A673 (cell line): Measurements from ENCODE around the gene TCEA3. TPM values are rescaled to one million over a fixed set of nuclear protein-coding genes. Genes with fewer than 3 reads are reported as not detected.

Source experiments
- BruUV-seq: library from RNA; stranded (reverse); fragments of 400-500 nt; replicated peaks from 2 replicates; lab custom pipeline; 2021; lab: Mats Ljungman, UMichigan
- CTCF ChIA-PET: fragments of 300-600 bp; sonication (Branson Sonifier 250); formaldehyde crosslinking; loops from one replicate; lab custom pipeline; 2022; ENCODE audit warnings: antibody characterized with exemption; lab: Charles Lee
- POLR2A ChIA-PET: fragments of 300-600 bp; sonication (Branson Sonifier 250); formaldehyde crosslinking; loops from one replicate; lab custom pipeline; 2022; ENCODE audit warnings: antibody characterized with exemption; ENCODE audit not compliant: low non-redundant PET; lab: Charles Lee
- DNase-seq: peaks from one replicate; pipeline ENCODE4 v3.0.0-alpha.2; 2015; ENCODE audit warnings: low spot score
- H3K27ac ChIP-seq: fragments of 200-600 bp; sonication (generic); 2 replicates; pipeline ENCODE4 v1.5.1; 2016; ENCODE audit warnings: mixed run types, low read depth, mild to moderate bottlenecking, mixed read lengths, antibody characterized with exemption, low read length; ENCODE audit not compliant: poor library complexity, severe bottlenecking
- H3K27me3 ChIP-seq: fragments of 200-600 bp; sonication (generic); replicated peaks from 2 replicates; pipeline ENCODE4 v1.6.1; 2017; ENCODE audit warnings: mixed run types, low read depth, mild to moderate bottlenecking, mixed read lengths, antibody characterized with exemption, low read length; ENCODE audit not compliant: insufficient read depth, poor library complexity
- H3K36me3 ChIP-seq: fragments of 200-600 bp; sonication (generic); 2 replicates; pipeline ENCODE4 v1.6.1; 2016; ENCODE audit warnings: mixed run types, mild to moderate bottlenecking, mixed read lengths, antibody characterized with exemption, low read length; ENCODE audit not compliant: insufficient read depth, poor library complexity, severe bottlenecking
- H3K4me1 ChIP-seq: fragments of 200-600 bp; sonication (generic); 2 replicates; pipeline ENCODE4 v1.6.1; 2017; ENCODE audit warnings: mixed run types, mild to moderate bottlenecking, mixed read lengths, antibody characterized with exemption, low read length; ENCODE audit not compliant: insufficient read depth, poor library complexity, severe bottlenecking
- H3K4me3 ChIP-seq: fragments of 200-600 bp; sonication (generic); 2 replicates; pipeline ENCODE4 v1.5.1; 2016; ENCODE audit warnings: low read depth, mixed run types, mild to moderate bottlenecking, mixed read lengths, low read length; ENCODE audit not compliant: poor library complexity, severe bottlenecking
- H3K9me3 ChIP-seq: fragments of 200-600 bp; sonication (generic); 2 replicates; pipeline ENCODE4 v1.6.1; 2016; ENCODE audit warnings: mixed run types, low read depth, mild to moderate bottlenecking, mixed read lengths, antibody characterized with exemption, low read length; ENCODE audit not compliant: poor library complexity, severe bottlenecking
- EZH2 ChIP-seq: fragments of 200-600 bp; sonication (generic); IDR thresholded peaks from 2 replicates; pipeline ENCODE4 v1.6.1; 2017; ENCODE audit warnings: borderline replicate concordance, low read depth, mild to moderate bottlenecking, mixed read lengths, antibody characterized with exemption, low read length; ENCODE audit not compliant: poor library complexity, severe bottlenecking
- intact Hi-C: fragments of 100-400 bp; cut with micrococcal nuclease; formaldehyde crosslinking; loops from one replicate; pipeline ENCODE4 v1.10.0; 2022; ENCODE audit not compliant: unreplicated experiment
- total RNA-seq: library from RNA; stranded (reverse); gene quantifications from 2 replicates; pipeline ENCODE4 v1.2.3, GENCODE V29; 2021
- TF ChIP-seq, protein P1 (sequence below): fragments of 300-800, 200-600 bp; sonication (generic); conservative IDR thresholded peaks from 2 replicates; pipeline ENCODE4 v1.5.1; 2017; ENCODE audit warnings: low read depth, mild to moderate bottlenecking, antibody characterized with exemption, low read length, moderate library complexity, mixed read lengths

TCEA3 gene
- total RNA-seq, 1 experiment from 2014 or later = 0.99 TPM

DNA sequence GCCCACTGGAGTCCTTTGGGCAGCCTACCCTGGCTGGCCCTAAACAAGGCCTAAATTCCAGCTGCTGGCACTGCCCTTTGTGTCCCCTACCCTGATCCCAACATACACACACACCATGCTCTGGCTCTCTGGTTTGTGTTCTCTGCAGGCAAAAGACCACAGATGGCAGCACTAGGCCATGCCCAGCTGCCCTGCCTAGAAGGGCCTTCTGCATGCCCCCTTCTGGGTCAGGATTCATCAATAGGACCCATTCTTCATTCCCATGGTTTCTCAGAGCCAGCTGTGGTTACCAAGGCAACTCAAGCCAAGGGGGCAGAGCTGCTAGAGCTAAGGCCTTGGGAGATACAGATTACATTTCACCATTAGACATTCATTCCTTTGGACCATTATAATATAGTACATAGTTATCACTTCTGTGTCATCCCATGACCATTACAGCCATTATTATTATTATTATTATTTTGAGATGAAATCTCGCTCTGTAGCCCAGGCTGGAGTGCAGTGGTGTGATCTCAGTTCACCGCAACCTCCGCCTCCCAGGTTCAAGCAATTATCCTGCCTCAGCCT, 42.0 kb upstream of the TCEA3 start:
- no peaks in the 10 kb centered on the region for H3K27me3 ChIP-seq
- ChIA-PET POLR2A (no interaction called here), CTCF (no interaction called here)

DNA sequence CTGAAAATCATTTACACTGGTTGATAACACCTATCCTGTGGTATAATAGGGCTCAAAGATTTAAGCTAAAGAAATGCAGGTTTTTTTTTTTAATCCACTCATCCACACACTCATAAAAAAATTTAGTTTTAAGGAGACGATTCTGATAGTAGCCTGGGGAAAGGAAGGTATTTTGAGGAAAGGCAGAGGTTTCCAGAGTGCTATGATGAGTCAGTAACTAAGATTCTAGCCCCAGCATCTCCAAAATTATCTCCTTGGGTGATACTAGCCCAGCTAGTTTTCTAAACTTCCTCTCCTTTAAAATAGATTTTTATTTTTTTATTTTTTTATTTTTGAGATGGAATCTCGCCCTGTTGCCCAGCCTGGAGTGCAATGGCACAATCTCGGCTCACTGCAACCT, 38.7 kb upstream of the TCEA3 start:
- no peaks in the 10 kb centered on the region for H3K27me3 ChIP-seq
- H3K4me3 ChIP-seq = no peak overlapping the region
- DNase-seq = no peak
- TF ChIP-seq, protein P1, sequence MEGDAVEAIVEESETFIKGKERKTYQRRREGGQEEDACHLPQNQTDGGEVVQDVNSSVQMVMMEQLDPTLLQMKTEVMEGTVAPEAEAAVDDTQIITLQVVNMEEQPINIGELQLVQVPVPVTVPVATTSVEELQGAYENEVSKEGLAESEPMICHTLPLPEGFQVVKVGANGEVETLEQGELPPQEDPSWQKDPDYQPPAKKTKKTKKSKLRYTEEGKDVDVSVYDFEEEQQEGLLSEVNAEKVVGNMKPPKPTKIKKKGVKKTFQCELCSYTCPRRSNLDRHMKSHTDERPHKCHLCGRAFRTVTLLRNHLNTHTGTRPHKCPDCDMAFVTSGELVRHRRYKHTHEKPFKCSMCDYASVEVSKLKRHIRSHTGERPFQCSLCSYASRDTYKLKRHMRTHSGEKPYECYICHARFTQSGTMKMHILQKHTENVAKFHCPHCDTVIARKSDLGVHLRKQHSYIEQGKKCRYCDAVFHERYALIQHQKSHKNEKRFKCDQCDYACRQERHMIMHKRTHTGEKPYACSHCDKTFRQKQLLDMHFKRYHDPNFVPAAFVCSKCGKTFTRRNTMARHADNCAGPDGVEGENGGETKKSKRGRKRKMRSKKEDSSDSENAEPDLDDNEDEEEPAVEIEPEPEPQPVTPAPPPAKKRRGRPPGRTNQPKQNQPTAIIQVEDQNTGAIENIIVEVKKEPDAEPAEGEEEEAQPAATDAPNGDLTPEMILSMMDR = no peak
- no peak for TF ChIP-seq EZH2
- ChIA-PET POLR2A (no interaction called here), CTCF (no interaction called here)
- no TSS peak for BruUV-seq
- H3K4me1 ChIP-seq = no peaks in the 10 kb centered on the region
- H3K27ac ChIP-seq = no peak overlapping the region
- no peaks in the 10 kb centered on the region for H3K9me3 ChIP-seq
- H3K36me3 ChIP-seq = no peaks in the 10 kb centered on the region
- intact Hi-C loops = no loop called here

More for the DNA sequence above, 42.0 kb upstream of the TCEA3 start:
- Histone ChIP-seq H3K9me3 (no peaks in the 10 kb centered on the region), H3K27ac (no peak overlapping the region), H3K4me1 (no peaks in the 10 kb centered on the region), H3K36me3 (no peaks in the 10 kb centered on the region), H3K4me3 (no peak overlapping the region)
- no peak for DNase-seq
- BruUV-seq = no TSS peak
- TF ChIP-seq EZH2 = no peak
- TF ChIP-seq, protein P1 = no peak
- intact Hi-C loops = no loop called here

DNA sequence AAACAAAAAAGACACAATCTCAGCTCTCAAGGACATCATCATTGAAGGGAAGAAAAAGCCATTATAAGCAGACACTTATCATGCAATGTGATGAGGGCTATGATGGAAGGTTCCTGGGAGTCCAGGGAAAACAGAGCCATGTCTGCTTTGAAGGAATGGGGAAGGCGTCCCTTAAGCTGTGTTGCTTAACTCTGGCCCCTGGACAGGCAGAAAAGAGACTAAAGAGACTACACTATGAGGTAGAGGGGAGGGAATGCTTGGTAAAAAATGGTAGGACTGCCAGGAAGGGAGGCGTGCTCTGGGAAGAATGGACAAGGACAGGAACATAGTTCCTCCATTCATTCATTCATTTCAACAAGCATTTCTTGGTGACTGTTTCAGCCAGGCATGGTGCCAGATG, 38.2 kb upstream of the TCEA3 start:
- H3K9me3 ChIP-seq = no peaks in the 10 kb centered on the region
- H3K27ac ChIP-seq = no peak overlapping the region
- no peaks in the 10 kb centered on the region for H3K36me3 ChIP-seq
- ChIA-PET POLR2A (no interaction called here), CTCF (no interaction called here)
- intact Hi-C loops = no loop called here
- H3K4me3 ChIP-seq = no peak overlapping the region
- no TSS peak for BruUV-seq
- DNase-seq = no peak
- no peaks in the 10 kb centered on the region for H3K4me1 ChIP-seq
- no peaks in the 10 kb centered on the region for H3K27me3 ChIP-seq
- TF ChIP-seq, protein P1 = no peak
- TF ChIP-seq EZH2 = no peak
